ENCODE results near the gene UGT1A3.
"Not testable (repeated sequence)": the region's sequence is repeated elsewhere in the genome, so short reads cannot be mapped to it uniquely, and the experiment has no call there.

Gene UGT1A3

DNA sequence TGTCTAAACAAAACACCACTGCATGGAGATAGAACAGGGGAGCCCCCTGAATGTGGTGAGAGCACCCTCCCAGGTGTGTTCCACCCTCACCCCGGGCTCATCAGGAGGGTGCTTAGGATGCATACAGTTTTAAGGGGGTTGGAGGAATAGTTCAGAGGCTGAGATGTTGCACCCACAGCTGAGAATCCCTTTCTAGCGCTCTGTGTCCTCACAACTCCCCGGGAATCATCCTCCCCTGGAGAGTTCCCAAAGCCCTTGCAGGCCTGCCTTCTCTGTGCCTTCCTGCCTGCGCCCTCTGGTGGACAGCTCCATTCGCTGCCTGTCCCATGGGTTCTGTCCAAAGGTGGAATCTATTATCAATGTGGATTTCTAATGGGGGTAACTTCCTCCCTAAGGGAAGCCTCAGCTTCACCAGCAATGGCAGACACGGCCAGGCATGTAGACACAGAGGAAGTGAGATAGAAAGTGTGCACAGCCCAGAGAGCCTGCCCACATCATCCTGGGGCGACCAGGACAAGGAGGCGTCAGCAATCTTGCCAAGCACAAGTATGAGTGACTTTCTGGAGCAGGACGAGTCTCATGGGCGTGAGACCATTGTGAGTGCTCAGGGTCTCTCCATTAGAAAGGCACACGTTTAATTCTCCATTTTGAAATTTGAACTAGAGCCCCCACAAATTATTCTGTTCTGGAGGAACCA, 17.4 kb upstream of the UGT1A3 start:
- H3K27me3 ChIP-seq (ENCODE audit: insufficient read depth, low read length), result no peaks in the 10 kb centered on the region
- H3K36me3 ChIP-seq (ENCODE audit: insufficient read depth, low read depth, low read length), result no peaks in the 10 kb centered on the region
- no peak overlapping the region for H3K4me3 ChIP-seq (ENCODE audit: low read length)
- no peaks in the 10 kb centered on the region for H3K4me1 ChIP-seq (ENCODE audit: insufficient read depth, low read length)
- H3K9me3 ChIP-seq (ENCODE audit: insufficient read depth, low read depth, low read length), result no peaks in the 10 kb centered on the region
- no peak overlapping the region for H3K9ac ChIP-seq (ENCODE audit: low read depth, low read length)
- no peak overlapping the region for H3K27ac ChIP-seq (ENCODE audit: low read length)

- H3K36me3 ChIP-seq (ENCODE audit: insufficient read depth, low read depth, low read length), result no peaks in the 10 kb centered on the region
- no peaks in the 10 kb centered on the region for H3K4me1 ChIP-seq (ENCODE audit: insufficient read depth, low read length)
- H3K9me3 ChIP-seq (ENCODE audit: insufficient read depth, low read depth, low read length), result no peaks in the 10 kb centered on the region
- no peak within 1 kb of the TSS for H3K9ac ChIP-seq (ENCODE audit: low read depth, low read length)
- H3K27ac ChIP-seq (ENCODE audit: low read length), result no peak within 1 kb of the TSS
- H3K27me3 ChIP-seq (ENCODE audit: insufficient read depth, low read length), result no peaks in the 10 kb centered on the region
- no peak within 1 kb of the TSS for H3K4me3 ChIP-seq (ENCODE audit: low read length)
Measured at GRCh38 chr2:233712611-233713261, 16.1 kb upstream of the UGT1A3 start, which contains the start of gene UGT1A5. UGT1A5 (plus strand) TSS chr2:233712907; CDS start chr2:233712992, 85 bp downstream.

DNA sequence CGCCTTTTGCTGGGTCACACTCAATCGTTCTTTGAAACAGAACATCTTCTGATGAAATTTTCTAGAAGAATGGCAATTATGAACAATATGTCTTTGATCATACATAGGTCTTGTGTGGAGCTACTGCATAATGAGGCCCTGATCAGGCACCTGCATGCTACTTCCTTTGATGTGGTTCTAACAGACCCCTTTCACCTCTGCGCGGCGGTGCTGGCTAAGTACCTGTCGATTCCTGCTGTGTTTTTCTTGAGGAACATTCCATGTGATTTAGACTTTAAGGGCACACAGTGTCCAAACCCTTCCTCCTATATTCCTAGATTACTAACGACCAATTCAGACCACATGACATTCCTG, 15.6 kb upstream of the UGT1A3 start:
- H3K4me3 ChIP-seq (ENCODE audit: low read length), result no peak overlapping the region
- no peak overlapping the region for H3K27ac ChIP-seq (ENCODE audit: low read length)
- no peak overlapping the region for H3K9ac ChIP-seq (ENCODE audit: low read depth, low read length)
- no peaks in the 10 kb centered on the region for H3K4me1 ChIP-seq (ENCODE audit: insufficient read depth, low read length)
- H3K9me3 ChIP-seq (ENCODE audit: insufficient read depth, low read depth, low read length), result no peaks in the 10 kb centered on the region
- no peaks in the 10 kb centered on the region for H3K36me3 ChIP-seq (ENCODE audit: insufficient read depth, low read depth, low read length)
- H3K27me3 ChIP-seq (ENCODE audit: insufficient read depth, low read length), result no peaks in the 10 kb centered on the region

DNA sequence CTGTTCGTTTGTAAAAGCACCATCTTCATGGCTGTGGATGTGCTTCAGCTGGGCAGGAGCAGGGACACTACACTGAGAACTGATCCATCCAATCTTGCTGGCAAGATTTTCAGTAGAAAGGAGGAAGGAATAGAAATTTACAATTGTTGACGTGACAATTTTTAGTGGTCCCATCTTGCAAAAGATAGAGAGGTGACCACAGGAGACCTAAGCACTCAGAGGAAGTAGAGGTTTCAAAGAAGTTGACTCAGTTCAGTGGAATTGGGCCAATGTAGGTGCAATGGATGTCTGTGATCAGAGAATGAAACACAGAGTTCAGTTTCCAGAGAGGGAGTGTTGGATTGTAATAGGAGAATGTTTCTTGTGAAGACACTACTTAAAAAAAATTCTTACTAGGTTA, 14.7 kb upstream of the UGT1A3 start:
- Histone ChIP-seq H3K4me1 (ENCODE audit: insufficient read depth, low read length) (no peaks in the 10 kb centered on the region), H3K9me3 (ENCODE audit: insufficient read depth, low read depth, low read length) (no peaks in the 10 kb centered on the region), H3K27me3 (ENCODE audit: insufficient read depth, low read length) (no peaks in the 10 kb centered on the region), H3K36me3 (ENCODE audit: insufficient read depth, low read depth, low read length) (no peaks in the 10 kb centered on the region), H3K4me3 (ENCODE audit: low read length) (no peak overlapping the region), H3K9ac (ENCODE audit: low read depth, low read length) (no peak overlapping the region), H3K27ac (ENCODE audit: low read length) (no peak overlapping the region)

- Histone ChIP-seq H3K9me3 (ENCODE audit: insufficient read depth, low read depth, low read length) (no peaks in the 10 kb centered on the region), H3K9ac (ENCODE audit: low read depth, low read length) (no peak within 1 kb of the TSS), H3K36me3 (ENCODE audit: insufficient read depth, low read depth, low read length) (no peaks in the 10 kb centered on the region), H3K4me3 (ENCODE audit: low read length) (no peak within 1 kb of the TSS), H3K4me1 (ENCODE audit: insufficient read depth, low read length) (no peaks in the 10 kb centered on the region), H3K27ac (ENCODE audit: low read length) (no peak within 1 kb of the TSS), H3K27me3 (ENCODE audit: insufficient read depth, low read length) (no peaks in the 10 kb centered on the region)
Measured at GRCh38 chr2:233718552-233718951, 10.3 kb upstream of the UGT1A3 start, which contains the start of gene UGT1A4. UGT1A4 (plus strand) TSS chr2:233718736; CDS start chr2:233718821, 85 bp downstream.

DNA sequence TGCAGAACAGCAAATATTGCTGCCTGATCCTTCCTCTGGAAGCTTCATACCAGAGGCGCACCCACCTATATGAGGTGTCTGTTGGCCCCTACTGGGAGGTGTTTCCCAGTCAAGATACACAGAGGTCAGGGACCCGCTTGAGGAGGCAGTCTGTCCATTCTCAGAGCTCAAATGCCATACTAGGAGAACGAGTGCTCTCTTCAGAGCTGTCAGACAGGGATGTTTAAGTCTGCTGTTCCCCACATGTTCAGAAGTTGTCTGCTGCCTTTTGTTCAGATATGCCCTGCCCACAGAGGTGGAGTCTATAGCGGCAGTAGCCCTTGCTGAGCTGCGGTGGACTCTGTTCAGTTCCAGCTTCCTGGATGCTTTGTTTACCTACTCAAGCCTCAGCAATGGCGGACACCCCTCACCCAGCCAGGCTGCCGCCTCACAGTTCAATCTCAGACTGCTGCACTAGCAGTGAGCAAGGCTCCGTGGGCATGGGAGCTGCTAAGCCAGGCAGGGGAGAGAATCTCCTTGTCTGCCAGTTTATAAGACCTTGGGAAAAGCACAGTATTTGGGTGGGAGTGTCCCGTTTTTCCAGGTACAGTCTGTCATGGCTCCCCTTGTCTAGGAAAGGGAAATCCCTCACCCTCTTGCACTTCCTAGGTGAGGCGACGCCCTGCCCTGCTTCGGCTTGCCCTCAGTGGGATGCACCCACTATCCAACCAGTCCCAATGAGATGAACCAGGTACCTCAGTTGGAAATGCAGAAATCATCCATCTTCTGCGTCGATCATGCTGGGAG, 8.2 kb downstream of the UGT1A3 start:
- H3K27me3 ChIP-seq (ENCODE audit: insufficient read depth, low read length); H3K4me1 ChIP-seq (ENCODE audit: insufficient read depth, low read length); H3K9me3 ChIP-seq (ENCODE audit: insufficient read depth, low read depth, low read length): not testable (repeated sequence)

GRCh38 chr2:233740870-233741269, 12.0 kb downstream of the UGT1A3 start:
- H3K27ac ChIP-seq (ENCODE audit: low read length), result no peak overlapping the region
- H3K4me1 ChIP-seq (ENCODE audit: insufficient read depth, low read length), result no peaks in the 10 kb centered on the region
- no peaks in the 10 kb centered on the region for H3K36me3 ChIP-seq (ENCODE audit: insufficient read depth, low read depth, low read length)

More for the DNA sequence above, 8.2 kb downstream of the UGT1A3 start:
- not testable (repeated sequence) for H3K9ac ChIP-seq (ENCODE audit: low read depth, low read length); H3K27ac ChIP-seq (ENCODE audit: low read length); H3K36me3 ChIP-seq (ENCODE audit: insufficient read depth, low read depth, low read length); H3K4me3 ChIP-seq (ENCODE audit: low read length)

DNA sequence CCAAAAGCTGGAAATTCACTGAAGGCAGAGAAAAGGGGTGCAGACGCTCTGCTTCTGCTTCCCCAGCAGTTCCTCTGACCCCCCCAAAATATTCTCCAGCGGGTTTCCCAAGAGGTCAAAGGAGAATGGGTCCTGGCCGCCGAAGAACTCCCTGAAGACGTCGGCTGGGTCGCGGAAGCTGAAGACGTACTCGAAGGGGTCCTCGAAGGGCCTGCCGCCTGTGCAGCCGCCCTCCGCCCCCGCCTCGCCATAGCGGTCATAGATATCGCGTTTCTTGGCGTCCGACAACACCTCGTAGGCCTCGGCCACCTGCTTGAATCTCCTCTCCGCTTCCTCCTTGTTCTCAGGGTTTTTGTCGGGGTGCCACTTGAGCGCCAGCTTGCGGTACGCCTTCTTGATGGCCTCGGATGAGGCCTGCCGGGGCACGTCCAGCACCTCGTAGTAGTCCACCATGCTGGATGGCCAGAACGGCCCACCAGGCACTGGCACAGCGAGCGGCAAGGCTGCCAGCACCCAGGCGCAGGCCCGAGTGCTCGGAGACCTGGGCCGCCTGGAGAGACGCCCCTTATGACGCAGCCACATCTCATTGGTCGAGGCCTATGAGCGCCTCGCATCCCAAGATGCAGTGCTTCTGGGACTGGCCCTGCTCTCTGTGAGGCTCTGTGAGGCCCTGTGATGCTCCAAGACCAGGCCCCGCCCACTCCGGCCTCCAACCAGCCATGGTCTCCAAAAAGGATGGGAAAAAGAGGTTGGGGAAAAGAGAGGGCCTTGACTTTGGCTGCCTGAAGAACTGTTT, 14.8 kb downstream of the UGT1A3 start:
- H3K27me3 ChIP-seq (ENCODE audit: insufficient read depth, low read length), result no peaks in the 10 kb centered on the region
- no peak overlapping the region for H3K27ac ChIP-seq (ENCODE audit: low read length)
- no peaks in the 10 kb centered on the region for H3K4me1 ChIP-seq (ENCODE audit: insufficient read depth, low read length)
- H3K9me3 ChIP-seq (ENCODE audit: insufficient read depth, low read depth, low read length), result peaks cover 16% of the 10 kb centered on the region; the same call in 1 of the 2 replicates
- H3K36me3 ChIP-seq (ENCODE audit: insufficient read depth, low read depth, low read length), result no peaks in the 10 kb centered on the region
- H3K9ac ChIP-seq (ENCODE audit: low read depth, low read length), result no peak overlapping the region
- H3K4me3 ChIP-seq (ENCODE audit: low read length), result no peak overlapping the region

More at GRCh38 chr2:233740870-233741269, 12.0 kb downstream of the UGT1A3 start:
- Histone ChIP-seq H3K4me3 (ENCODE audit: low read length) (no peak overlapping the region), H3K27me3 (ENCODE audit: insufficient read depth, low read length) (no peaks in the 10 kb centered on the region), H3K9me3 (ENCODE audit: insufficient read depth, low read depth, low read length) (0 out of 2 replicates have a peak, but pooled peaks cover 7% of the 10 kb centered on the region), H3K9ac (ENCODE audit: low read depth, low read length) (no peak overlapping the region)

DNA sequence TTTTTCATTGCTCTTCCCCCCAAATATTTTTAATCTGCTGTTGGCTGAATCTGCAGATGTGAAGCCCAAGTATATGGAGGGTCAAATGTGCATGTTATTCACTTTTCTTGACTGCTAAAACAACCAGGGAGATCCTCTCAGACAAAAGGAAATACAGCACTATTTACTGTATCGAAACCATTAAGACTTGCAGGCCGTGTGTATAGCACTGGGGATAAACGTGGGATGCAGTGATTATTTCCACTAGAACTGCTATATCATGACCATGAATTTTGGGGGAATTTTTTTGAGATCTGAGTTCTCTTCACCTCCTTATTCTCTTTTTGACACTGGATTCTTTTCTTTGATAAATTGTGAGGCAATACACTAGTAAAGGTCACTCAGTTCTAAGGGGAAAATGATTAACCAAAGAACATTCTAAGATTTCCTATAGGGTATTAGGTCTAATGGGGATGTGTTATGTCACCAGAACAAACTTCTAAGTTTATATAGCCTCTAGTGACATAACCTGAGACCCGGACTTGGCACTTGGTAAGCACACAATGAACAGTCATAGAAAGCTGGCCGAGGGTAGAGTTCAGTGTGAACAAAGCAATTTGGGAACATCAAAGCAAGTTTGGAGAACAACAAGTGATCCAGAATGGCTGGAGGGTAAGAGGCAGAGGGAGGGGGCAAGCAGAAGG, 16.4 kb downstream of the UGT1A3 start:
- peaks cover 23% of the 10 kb centered on the region; the same call in 1 of the 2 replicates for H3K9me3 ChIP-seq (ENCODE audit: insufficient read depth, low read depth, low read length)
- no peaks in the 10 kb centered on the region for H3K4me1 ChIP-seq (ENCODE audit: insufficient read depth, low read length)
- H3K27me3 ChIP-seq (ENCODE audit: insufficient read depth, low read length), result no peaks in the 10 kb centered on the region
- H3K27ac ChIP-seq (ENCODE audit: low read length), result no peak overlapping the region
- no peak overlapping the region for H3K4me3 ChIP-seq (ENCODE audit: low read length)
- no peak overlapping the region for H3K9ac ChIP-seq (ENCODE audit: low read depth, low read length)
- H3K36me3 ChIP-seq (ENCODE audit: insufficient read depth, low read depth, low read length), result no peaks in the 10 kb centered on the region

DNA sequence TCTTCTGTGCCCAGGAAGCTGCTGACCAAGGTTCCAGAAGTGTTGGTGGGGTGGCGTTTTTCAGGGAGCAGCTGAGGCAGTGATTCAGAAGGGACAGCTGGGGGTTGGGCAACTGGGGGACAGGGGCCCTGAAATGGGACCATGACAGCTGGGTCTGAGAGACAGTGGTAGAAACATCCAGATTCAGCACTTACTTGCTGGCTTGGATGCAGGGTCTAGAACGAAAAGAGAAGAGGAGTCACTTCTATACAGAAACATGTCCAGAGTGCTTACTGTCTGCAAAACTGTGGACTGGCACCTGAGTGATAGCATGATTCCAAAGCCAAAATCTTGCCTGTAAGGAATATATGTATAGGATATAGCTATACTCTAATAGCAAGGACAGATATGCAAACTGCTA, 17.0 kb downstream of the UGT1A3 start:
- H3K4me1 ChIP-seq (ENCODE audit: insufficient read depth, low read length); H3K4me3 ChIP-seq (ENCODE audit: low read length); H3K9ac ChIP-seq (ENCODE audit: low read depth, low read length); H3K27ac ChIP-seq (ENCODE audit: low read length); H3K27me3 ChIP-seq (ENCODE audit: insufficient read depth, low read length); H3K36me3 ChIP-seq (ENCODE audit: insufficient read depth, low read depth, low read length): not testable (repeated sequence)
- H3K9me3 ChIP-seq (ENCODE audit: insufficient read depth, low read depth, low read length), result peaks cover 28% of the 10 kb centered on the region; the same call in 1 of the 2 replicates

All from iPS-20b (cell line).